IPS DF 6.9 (cell line): ENCODE results near the gene PRSS1.

Source experiments
- DNase-seq: peaks from one replicate; pipeline ENCODE4 v3.0.0-alpha.2; 2013; ENCODE audit warnings: low read depth, low spot score
- H3K27ac ChIP-seq: one replicate; pipeline ENCODE4 v1.5.1; 2013; ENCODE audit warnings: low read length, control low read depth
- H3K27me3 ChIP-seq: 2 replicates; pipeline ENCODE4 v1.6.1; 2013; ENCODE audit warnings: mild to moderate bottlenecking, low read length; ENCODE audit not compliant: control insufficient read depth, insufficient read depth
- H3K36me3 ChIP-seq: 2 replicates; pipeline ENCODE4 v1.6.1; 2013; ENCODE audit warnings: low read length; ENCODE audit not compliant: control insufficient read depth, insufficient read depth
- H3K4me1 ChIP-seq: 2 replicates; pipeline ENCODE4 v1.6.1; 2013; ENCODE audit warnings: low read length; ENCODE audit not compliant: control insufficient read depth, insufficient read depth
- H3K4me3 ChIP-seq: 2 replicates; pipeline ENCODE4 v1.5.1; 2013; ENCODE audit warnings: mild to moderate bottlenecking, low read length
- H3K9me3 ChIP-seq: 2 replicates; pipeline ENCODE4 v1.6.1; 2013; ENCODE audit warnings: low read length, inconsistent platforms; ENCODE audit not compliant: control insufficient read depth, insufficient read depth
- WGBS: extraction: QIAGEN DNeasy Blood & Tissue Kit; methylation state at CpG from one replicate; pipeline ENCODE4 v1.1.7; 2013; ENCODE audit warnings: mixed read lengths, missing lambda C conversion rate; ENCODE audit not compliant: insufficient read length, insufficient coverage; 5-methylcytosine and 5-hydroxymethylcytosine counted together

PRSS1 gene

DNA sequence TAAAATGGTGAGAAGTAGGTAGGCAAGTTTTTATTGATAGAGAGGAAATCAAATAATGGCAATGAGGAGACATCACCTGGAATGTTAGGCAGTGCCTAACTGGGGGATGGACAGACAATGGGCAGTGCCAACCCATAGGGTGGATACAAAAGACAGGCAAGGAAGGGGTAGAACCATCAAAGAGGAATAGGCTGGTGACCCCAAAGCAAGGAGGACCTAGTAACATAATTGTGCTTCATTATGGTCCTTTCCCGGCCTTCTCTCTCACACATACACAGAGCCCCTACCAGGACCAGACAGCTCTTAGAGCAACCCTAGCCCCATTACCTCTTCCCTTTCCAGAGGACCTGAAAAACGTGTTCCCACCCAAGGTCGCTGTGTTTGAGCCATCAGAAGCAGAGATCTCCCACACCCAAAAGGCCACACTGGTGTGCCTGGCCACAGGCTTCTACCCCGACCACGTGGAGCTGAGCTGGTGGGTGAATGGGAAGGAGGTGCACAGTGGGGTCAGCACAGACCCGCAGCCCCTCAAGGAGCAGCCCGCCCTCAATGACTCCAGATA is 51.5 kb downstream of the PRSS1 start:
- H3K4me1 ChIP-seq = peaks cover 3% of the 10 kb centered on the region; the same call in 1 of the 2 replicates
- no peak overlapping the region for H3K27ac ChIP-seq
- no CpG with 5 or more reads among the region's 7 CpGs for WGBS
- H3K4me3 ChIP-seq = no peak overlapping the region
- DNase-seq = no peak
- H3K9me3 ChIP-seq = no peaks in the 10 kb centered on the region
- H3K36me3 ChIP-seq = no peaks in the 10 kb centered on the region
- H3K27me3 ChIP-seq = peaks cover 21% of the 10 kb centered on the region; the same call in 1 of the 2 replicates

GRCh38 chr7:142801601-142802295 is 52.5 kb downstream of the PRSS1 start:
- no CpG with 5 or more reads among the region's 8 CpGs for whole genome bisulfite sequencing
- Histone ChIP-seq H3K4me3 (no peak overlapping the region), H3K4me1 (0 out of 2 replicates have a peak, but pooled peaks cover 1% of the 10 kb centered on the region), H3K27ac (no peak overlapping the region), H3K9me3 (no peaks in the 10 kb centered on the region), H3K27me3 (peaks cover 16% of the 10 kb centered on the region; the same call in 1 of the 2 replicates), H3K36me3 (no peaks in the 10 kb centered on the region)
- no peak for DNase-seq

- WGBS = no CpG with 5 or more reads among the region's 3 CpGs
- peaks cover 16% of the 10 kb centered on the region; the same call in 1 of the 2 replicates for H3K27me3 ChIP-seq
- no peaks in the 10 kb centered on the region for H3K9me3 ChIP-seq
- no peak for DNase-seq
- H3K4me1 ChIP-seq = 0 out of 2 replicates have a peak, but pooled peaks cover 1% of the 10 kb centered on the region
- no peak overlapping the region for H3K27ac ChIP-seq
- no peak overlapping the region for H3K4me3 ChIP-seq
- no peaks in the 10 kb centered on the region for H3K36me3 ChIP-seq
These were observed 53.0 kb downstream of the PRSS1 start for GRCh38 chr7:142802301-142802700.
